ENCODE measurements around the gene FBXO7.
"Not testable (repeated sequence)": the region's sequence is repeated elsewhere in the genome, so short reads cannot be mapped to it uniquely, and the experiment has no call there.

The FBXO7 gene

GRCh38 chr22:32476281-32477195 lies 1.9 kb downstream of the FBXO7 start:
- no peak for TF ChIP-seq CTCF (IDR thresholded peaks at IDR 0.05; ENCODE audit: low read depth, low read length, missing control alignments)
- no peak for DNase-seq (ENCODE audit: low read depth)
- H3K4me3 ChIP-seq (ENCODE audit: low read depth, low read length) = peak overlapping the region; percentile 93

DNA sequence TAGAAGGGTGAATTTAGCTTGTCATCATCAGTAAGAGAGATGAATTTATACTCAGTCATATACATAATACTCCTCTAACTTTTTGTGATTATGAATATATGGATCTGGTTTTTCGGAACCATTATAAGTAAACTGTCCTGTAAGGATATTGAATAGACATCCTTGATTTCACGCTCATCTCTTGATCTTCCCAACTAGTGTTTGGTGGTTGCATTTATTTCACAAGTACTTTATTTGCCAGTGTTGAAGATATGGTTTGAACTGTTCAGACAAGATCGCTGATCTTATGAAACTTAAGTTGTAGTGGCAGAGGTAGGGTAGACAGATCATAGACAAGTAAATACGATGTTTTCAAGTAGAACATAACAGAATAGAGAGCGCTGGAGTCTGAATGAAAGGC lies 3.0 kb downstream of the FBXO7 start:
- TF ChIP-seq CTCF (IDR thresholded peaks at IDR 0.05; ENCODE audit: low read depth, low read length, missing control alignments) = no peak
- DNase-seq (ENCODE audit: low read depth) = no peak
- H3K4me3 ChIP-seq (ENCODE audit: low read depth, low read length) = no peak overlapping the region

GRCh38 chr22:32478552-32478951 lies 3.9 kb downstream of the FBXO7 start:
- H3K4me3 ChIP-seq (ENCODE audit: low read depth, low read length); DNase-seq (ENCODE audit: low read depth): not testable (repeated sequence)

DNA sequence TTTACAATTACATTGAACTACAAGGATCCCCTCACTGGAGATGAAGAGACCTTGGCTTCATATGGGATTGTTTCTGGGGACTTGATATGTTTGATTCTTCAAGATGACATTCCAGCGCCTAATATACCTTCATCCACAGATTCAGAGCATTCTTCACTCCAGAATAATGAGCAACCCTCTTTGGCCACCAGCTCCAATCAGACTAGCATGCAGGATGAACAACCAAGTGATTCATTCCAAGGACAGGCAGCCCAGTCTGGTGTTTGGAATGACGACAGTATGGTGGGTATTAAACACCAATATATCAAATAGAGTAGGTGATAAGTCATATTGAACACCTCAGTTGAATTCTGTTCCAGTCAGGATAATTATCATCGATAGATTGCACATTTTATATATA lies 4.4 kb downstream of the FBXO7 start:
- DNase-seq (ENCODE audit: low read depth) = no peak
- no peak overlapping the region for H3K4me3 ChIP-seq (ENCODE audit: low read depth, low read length)
- no peak for TF ChIP-seq CTCF (IDR thresholded peaks at IDR 0.05; ENCODE audit: low read depth, low read length, missing control alignments)

DNA sequence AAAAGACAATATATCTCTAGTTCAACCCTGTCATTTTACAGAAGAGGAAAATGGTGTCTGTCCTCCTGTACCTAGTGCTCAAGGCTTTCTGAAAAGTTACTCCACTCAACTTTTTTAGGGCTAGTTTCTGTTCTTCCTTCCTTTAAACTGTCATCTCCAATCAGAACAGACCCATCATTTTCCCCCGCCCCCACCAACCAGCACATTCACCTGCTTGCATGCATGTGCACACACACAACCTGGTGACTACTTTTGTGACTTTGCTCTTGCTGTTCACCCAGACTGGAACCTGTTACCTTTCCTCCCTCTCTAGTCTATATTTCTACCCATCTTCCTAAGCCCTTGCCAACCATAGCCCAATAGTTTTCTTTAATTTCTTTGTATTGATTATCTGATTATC lies 5.6 kb downstream of the FBXO7 start:
- no peak for DNase-seq (ENCODE audit: low read depth)
- no peak overlapping the region for H3K4me3 ChIP-seq (ENCODE audit: low read depth, low read length)
- TF ChIP-seq CTCF (IDR thresholded peaks at IDR 0.05; ENCODE audit: low read depth, low read length, missing control alignments) = no peak

DNA sequence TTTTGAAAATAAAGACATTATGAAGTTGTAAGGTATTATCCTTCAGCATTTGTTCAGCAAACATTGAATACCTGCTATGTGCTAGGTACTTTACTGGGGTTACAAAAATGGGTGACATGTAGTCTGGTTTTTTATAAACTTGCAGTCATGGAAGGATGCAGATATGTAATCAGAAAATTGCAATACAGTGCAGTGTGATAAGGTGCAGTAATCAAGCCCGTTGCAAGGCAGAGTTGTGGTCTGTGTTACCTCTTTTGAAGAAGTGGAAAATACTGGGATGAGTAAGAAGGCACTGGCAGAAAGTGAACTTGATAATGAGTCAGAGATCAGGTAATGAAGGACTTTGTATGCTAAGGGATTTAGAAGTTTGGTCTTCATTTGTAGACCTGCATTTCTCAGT lies 8.1 kb downstream of the FBXO7 start:
- no peak overlapping the region for H3K4me3 ChIP-seq (ENCODE audit: low read depth, low read length)
- DNase-seq (ENCODE audit: low read depth) = no peak
- TF ChIP-seq CTCF (IDR thresholded peaks at IDR 0.05; ENCODE audit: low read depth, low read length, missing control alignments) = no peak

DNA sequence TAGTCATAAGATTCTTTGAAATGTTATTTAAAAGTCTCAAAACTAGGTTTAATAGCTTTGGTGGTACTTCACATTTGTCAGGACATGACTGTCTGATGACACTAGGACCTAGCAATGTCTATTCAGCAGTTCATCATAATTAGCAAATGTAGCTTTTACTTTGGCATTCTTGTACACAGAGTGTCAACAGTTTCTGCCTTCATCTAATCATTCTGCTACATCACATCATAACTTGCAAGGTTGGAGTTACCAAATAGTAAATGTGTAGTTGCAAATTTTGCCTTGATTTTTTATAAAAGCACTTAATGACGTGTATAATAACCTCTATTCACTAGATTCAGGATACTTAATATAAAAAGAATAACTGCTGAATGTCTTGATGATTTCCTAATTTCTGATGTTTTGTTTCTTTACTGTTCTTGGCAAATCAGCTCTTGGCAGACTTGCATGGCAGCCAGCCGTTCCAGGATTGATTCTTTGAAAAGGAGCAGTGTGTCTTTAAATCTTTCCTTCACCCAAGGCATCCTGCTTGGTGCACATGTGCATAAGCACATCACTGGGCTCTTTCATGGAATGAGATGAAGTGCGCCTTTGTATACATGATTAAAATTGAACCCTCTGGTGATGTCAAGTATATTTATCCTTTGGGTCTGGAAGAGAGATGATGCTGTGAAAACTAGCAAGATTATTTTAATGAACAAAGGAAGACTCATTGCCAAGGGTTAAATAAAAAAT lies 12.2 kb downstream of the FBXO7 start:
- TF ChIP-seq CTCF (IDR thresholded peaks at IDR 0.05; ENCODE audit: low read depth, low read length, missing control alignments) = no peak
- no peak for DNase-seq (ENCODE audit: low read depth)
- H3K4me3 ChIP-seq (ENCODE audit: low read depth, low read length) = no peak overlapping the region

All from GM12864 (cell line).